Stimulated activated naive B cell treated with anti-CD40 and anti-IgM and Interleukin-4, amounts not matched to agents 10 μg/mL and 1 μg/mL and 100 μg/mL, for 72 hours (primary cell): Measurements from ENCODE around the gene CBY1.
"Not testable (repeated sequence)": the region's sequence is repeated elsewhere in the genome, so short reads cannot be mapped to it uniquely, and the experiment has no call there.

Experiments used
- ATAC-seq, 2 donors: fragments of 150-1000 bp; cut with Tn5 transposase; replicated peaks; 2 replicates each; pipeline ENCODE4 v1.10.0; 2021; ENCODE audit warnings: moderate library complexity in 1 of 2
- DNase-seq: peaks from one replicate; pipeline ENCODE4 v3.0.0; 2021
- H3K27ac Mint-ChIP-seq: one replicate; pipeline ENCODE4 v1.8.0; 2022; ENCODE audit warnings: mild to moderate bottlenecking, mixed read lengths
- H3K27me3 Mint-ChIP-seq, 2 donors: one replicate each; pipeline ENCODE4 v1.8.0; 2022; ENCODE audit warnings: mixed read lengths in 2 of 2
- H3K36me3 Mint-ChIP-seq, 2 donors: one replicate each; pipeline ENCODE4 v1.8.0; 2022; ENCODE audit warnings: mixed read lengths in 2 of 2, mild to moderate bottlenecking in 1 of 2
- H3K4me1 Mint-ChIP-seq, 2 donors: one replicate each; pipeline ENCODE4 v1.8.0; 2022; ENCODE audit warnings: mixed read lengths in 2 of 2, mild to moderate bottlenecking in 1 of 2
- H3K4me3 Mint-ChIP-seq, 2 donors: one replicate each; pipeline ENCODE4 v1.8.0; 2022; ENCODE audit warnings: mild to moderate bottlenecking in 2 of 2, mixed read lengths in 2 of 2, moderate library complexity in 1 of 2
- H3K9me3 Mint-ChIP-seq, 2 donors: one replicate each; pipeline ENCODE4 v1.8.0; 2022; ENCODE audit warnings: mixed read lengths in 2 of 2, mild to moderate bottlenecking in 1 of 2

Gene CBY1

DNA sequence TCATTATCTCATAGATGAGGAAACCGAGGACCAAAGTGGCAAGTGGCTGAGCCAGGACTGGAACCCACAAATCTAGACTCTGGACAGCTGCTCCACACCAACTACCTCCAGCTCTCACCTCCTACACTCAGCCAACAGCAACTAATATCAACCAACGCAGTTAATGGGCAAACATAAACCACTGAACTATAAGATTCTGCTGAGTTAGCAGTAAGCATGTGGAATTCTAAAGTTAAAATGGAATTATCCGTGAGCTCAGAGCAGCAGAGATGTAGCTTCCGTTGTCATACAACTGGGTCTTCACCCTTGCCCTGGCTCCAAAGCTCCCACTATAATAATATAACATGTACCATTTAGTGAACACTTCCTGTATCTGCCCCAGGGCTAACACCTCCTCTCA is 27.3 kb upstream of the CBY1 start:
- Mint-ChIP-seq H3K4me1 (no peaks in the 10 kb centered on the region), H3K27ac (no peak overlapping the region), H3K27me3 (no peaks in the 10 kb centered on the region), H3K36me3 (no peaks in the 10 kb centered on the region), H3K9me3 (no peaks in the 10 kb centered on the region), H3K4me3 (no peak overlapping the region)
- no peak for DNase-seq
- no peak for ATAC-seq

DNA sequence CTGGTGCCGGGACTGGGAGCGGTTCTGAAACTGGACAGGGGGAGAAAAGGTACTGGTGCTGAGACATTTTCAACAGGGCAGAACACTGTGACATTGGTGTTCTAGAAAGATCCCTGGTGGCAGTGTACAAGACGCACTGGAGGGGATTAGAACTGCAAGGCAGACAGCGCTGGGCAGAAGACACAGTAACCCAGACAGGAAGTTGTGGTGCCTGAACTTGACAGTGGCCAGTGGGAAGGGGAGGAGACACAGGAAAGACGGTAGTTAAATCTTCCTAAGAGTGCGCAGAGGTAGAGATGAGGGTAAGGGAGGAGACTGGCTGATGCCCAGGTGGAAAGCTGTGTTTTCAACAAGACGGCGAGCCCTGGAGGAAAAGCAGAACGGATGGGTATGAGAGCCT is 24.7 kb upstream of the CBY1 start:
- no peak for DNase-seq
- Mint-ChIP-seq H3K27ac (no peak overlapping the region), H3K27me3 (no peaks in the 10 kb centered on the region), H3K9me3 (no peaks in the 10 kb centered on the region), H3K4me3 (no peak overlapping the region), H3K4me1 (no peaks in the 10 kb centered on the region), H3K36me3 (no peaks in the 10 kb centered on the region)
- ATAC-seq: no peak

DNA sequence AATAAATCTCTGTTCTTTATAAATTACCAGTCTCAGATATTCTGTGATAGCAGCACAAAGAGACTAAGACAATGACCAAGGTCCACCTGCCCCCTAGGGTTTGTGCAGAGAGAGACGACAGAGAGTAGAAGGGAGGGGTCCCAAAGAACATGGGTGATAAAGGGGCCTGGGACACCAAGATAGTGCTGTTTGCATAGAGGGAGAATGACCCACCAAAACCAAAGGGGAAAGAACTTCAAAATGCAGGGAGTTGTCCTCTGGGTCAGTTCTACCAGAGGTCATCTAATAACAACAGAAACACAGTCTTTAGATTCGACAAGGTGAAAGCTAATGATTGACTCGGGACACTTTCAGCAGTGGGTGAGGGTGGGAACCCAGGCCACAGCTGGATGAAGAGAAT is 23.9 kb upstream of the CBY1 start:
- no peak overlapping the region for H3K27ac Mint-ChIP-seq
- H3K9me3 Mint-ChIP-seq: no peaks in the 10 kb centered on the region
- no peaks in the 10 kb centered on the region for H3K27me3 Mint-ChIP-seq
- ATAC-seq (no peak), DNase-seq (no peak)
- H3K36me3 Mint-ChIP-seq: no peaks in the 10 kb centered on the region
- H3K4me3 Mint-ChIP-seq: no peak overlapping the region
- no peaks in the 10 kb centered on the region for H3K4me1 Mint-ChIP-seq

DNA sequence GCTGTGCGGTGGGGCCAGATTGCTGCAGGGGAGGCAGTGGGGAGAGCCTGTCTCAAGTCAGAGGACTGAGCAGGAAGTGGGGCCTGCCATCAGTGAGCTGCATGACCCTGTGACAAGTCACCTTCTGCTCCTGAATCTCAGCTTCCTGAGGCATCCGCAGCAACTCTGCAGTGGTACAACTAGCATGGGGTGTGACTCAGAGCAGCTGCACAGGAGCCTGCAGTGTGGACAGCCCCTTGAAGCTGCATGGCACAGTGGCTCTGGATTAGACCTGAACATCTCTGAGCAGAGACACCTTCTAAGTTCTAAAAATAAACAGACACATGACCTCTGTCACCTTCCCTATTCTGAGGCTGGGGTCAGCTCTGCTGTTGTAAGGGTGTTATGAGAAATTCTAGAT is 18.2 kb upstream of the CBY1 start:
- no peak for ATAC-seq
- H3K4me1 Mint-ChIP-seq: no peaks in the 10 kb centered on the region
- DNase-seq: no peak
- H3K36me3 Mint-ChIP-seq: no peaks in the 10 kb centered on the region
- no peak overlapping the region for H3K4me3 Mint-ChIP-seq
- H3K27ac Mint-ChIP-seq: no peak overlapping the region
- peaks cover 6 to 8% of the 10 kb centered on the region in 2 donors for H3K27me3 Mint-ChIP-seq
- no peaks in the 10 kb centered on the region for H3K9me3 Mint-ChIP-seq

DNA sequence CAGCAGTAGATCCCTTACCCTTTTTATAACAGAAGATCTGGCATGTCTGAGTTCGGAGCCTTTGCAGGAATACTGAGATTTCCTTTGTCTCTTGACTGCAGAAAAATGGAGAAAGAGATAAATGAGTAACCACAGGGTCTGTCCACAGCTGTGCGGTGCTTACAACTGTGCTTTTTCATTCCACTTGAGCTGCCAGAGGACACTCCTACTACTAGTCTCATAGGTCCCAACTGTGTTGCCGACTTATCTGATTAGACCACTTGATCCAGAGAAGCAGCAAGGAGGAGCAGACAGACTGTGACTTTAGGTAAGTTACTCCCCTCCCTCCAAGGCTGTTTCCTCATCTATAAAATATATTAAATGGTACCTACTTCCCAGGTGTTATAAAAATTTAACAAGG is 17.7 kb upstream of the CBY1 start:
- H3K4me3 Mint-ChIP-seq: no peak overlapping the region
- ATAC-seq (no peak), DNase-seq (no peak)
- no peaks in the 10 kb centered on the region for H3K9me3 Mint-ChIP-seq
- H3K27ac Mint-ChIP-seq: no peak overlapping the region
- peaks cover 6 to 8% of the 10 kb centered on the region in 2 donors for H3K27me3 Mint-ChIP-seq
- H3K36me3 Mint-ChIP-seq: no peaks in the 10 kb centered on the region
- H3K4me1 Mint-ChIP-seq: no peaks in the 10 kb centered on the region

DNA sequence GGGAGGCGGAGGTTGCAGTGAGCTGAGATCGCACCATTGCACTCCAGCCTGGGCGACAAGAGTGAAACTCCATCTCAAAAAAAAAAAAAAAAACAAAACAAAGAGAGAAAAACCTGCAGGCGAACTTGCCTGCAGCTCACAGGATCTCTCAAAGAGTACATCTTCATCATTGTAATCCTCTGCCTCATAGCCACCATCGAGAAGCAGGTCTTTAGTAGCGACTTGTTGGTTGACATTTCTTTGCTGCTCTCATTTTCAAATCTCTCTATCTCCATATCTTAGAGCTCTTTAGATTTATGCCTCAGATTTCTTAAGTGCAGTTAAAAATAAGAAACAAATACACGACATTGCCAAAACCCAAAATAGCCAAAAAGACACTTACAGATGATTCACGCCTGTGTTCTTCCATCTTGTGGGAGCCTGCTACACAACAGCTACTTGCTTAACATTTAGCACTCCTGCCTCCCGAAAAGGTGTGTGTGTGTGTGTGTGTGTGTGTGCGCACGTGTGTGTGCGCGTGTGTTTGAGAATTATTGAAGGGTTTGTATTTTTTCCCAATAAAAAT is 14.9 kb upstream of the CBY1 start:
- Mint-ChIP-seq H3K4me3 (no peak overlapping the region), H3K27me3 (peaks cover 6 to 8% of the 10 kb centered on the region in 2 donors), H3K27ac (no peak overlapping the region), H3K9me3 (no peaks in the 10 kb centered on the region), H3K36me3 (no peaks in the 10 kb centered on the region), H3K4me1 (no peaks in the 10 kb centered on the region)
- DNase-seq (no peak), ATAC-seq (no peak)

DNA sequence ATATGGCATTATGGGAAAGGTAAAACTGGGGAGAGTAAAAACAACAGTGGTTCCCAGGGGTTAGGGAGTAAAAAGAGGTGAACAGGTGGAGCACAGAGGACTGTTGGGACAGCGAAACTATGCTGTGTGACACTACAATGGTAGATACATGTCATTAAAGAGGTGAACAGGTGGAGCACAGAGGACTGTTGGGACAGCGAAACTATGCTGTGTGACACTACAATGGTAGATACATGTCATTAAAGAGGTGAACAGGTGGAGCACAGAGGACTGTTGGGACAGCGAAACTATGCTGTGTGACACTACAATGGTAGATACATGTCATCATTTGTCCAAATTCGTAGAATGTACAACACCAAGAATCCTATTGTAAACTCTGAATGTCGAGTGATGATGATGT is 12.2 kb upstream of the CBY1 start:
- ATAC-seq: peak in 1 of 2 donors; percentile 52
- H3K27ac Mint-ChIP-seq, DNase-seq, H3K9me3 Mint-ChIP-seq, H3K36me3 Mint-ChIP-seq, H3K4me1 Mint-ChIP-seq, H3K4me3 Mint-ChIP-seq: not testable (repeated sequence)
- peaks cover 6 to 11% of the 10 kb centered on the region in 2 donors for H3K27me3 Mint-ChIP-seq

DNA sequence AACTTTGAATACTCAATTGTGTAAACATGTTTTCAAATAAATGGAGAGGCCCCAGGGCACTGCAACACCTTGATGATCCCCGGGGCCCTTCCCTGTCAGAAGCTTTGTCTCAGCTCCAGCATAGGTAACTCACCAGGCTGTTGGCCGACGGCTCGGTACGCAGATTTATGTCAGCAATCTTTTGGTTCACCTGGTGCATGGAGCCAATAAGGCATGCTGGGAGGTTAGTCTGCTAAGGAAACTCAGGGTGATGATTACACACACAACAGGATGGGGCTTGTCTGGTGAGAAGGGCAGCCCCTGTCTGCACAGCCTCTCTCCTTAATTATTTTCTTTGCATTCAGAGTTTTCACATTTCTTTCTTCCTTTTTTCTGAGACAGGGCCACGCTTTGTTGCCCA is 11.0 kb upstream of the CBY1 start:
- peaks cover 6 to 11% of the 10 kb centered on the region in 2 donors for H3K27me3 Mint-ChIP-seq

DNA sequence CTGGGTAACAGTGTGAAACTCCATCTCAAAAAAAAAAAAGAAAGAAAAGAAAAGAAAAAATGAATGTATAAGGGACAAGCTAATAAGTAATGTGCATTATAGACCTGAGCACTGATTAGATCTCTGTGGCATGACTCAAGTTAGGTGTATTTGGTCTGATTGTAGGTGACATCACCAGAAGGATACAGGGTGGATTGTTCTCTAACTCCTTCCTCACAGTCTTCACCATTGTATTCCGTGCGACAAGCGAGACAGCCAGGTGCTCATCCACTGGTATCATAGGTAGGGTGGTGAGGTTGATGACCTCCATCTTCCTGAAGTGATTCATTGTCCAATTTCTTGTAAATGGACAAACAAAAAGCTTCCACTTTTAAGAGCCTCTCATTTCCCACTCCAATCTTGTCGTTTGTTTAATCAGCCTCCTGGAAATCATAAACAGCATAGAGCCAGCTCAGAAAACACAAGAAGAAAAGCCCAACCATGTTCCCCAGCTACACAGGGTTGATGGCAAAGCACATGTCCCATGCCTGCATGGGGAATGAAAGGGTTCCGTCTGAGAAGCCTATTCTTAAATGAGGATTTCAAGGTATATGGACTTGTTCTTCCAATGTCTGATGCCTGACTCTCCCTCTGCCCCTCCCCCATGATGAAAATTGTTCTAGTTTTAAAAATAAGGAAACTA is 6.5 kb upstream of the CBY1 start:
- H3K9me3 Mint-ChIP-seq: no peaks in the 10 kb centered on the region
- peaks cover 0 to 4% of the 10 kb centered on the region in 2 donors for H3K27me3 Mint-ChIP-seq
- ATAC-seq (no peak), DNase-seq (no peak)
- no peaks in the 10 kb centered on the region for H3K36me3 Mint-ChIP-seq
- H3K27ac Mint-ChIP-seq: no peak overlapping the region
- no peaks in the 10 kb centered on the region for H3K4me1 Mint-ChIP-seq
- no peak overlapping the region for H3K4me3 Mint-ChIP-seq

More for the DNA sequence above, 11.0 kb upstream of the CBY1 start:
- H3K27ac Mint-ChIP-seq: no peak overlapping the region
- H3K4me1 Mint-ChIP-seq: no peaks in the 10 kb centered on the region
- no peaks in the 10 kb centered on the region for H3K9me3 Mint-ChIP-seq
- ATAC-seq (no peak), DNase-seq (no peak)
- H3K36me3 Mint-ChIP-seq: no peaks in the 10 kb centered on the region
- no peak overlapping the region for H3K4me3 Mint-ChIP-seq

DNA sequence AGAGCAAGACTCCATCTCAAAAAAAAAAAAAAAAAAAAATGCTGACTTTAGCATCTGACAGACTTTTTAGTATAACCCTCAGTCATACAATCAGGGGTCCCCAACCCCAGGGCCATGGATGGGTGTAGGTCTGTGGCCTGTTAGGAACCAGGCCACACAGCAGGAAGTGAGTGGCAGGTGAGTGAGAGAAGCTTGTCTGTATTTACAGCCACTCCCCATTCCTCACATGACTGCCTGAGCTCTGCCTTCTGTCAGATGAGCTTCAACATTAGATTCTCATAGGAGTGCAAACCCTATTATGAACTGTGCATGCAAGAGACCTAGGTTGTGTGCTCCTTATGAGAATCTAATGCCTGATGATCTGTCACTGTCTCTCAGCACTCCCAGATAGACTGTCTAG is 3.6 kb upstream of the CBY1 start:
- H3K27me3 Mint-ChIP-seq: peaks cover 0 to 3% of the 10 kb centered on the region in 2 donors
- no peak overlapping the region for H3K4me3 Mint-ChIP-seq
- H3K27ac Mint-ChIP-seq: no peak overlapping the region
- DNase-seq (no peak), ATAC-seq (no peak)
- H3K9me3 Mint-ChIP-seq: no peaks in the 10 kb centered on the region
- H3K4me1 Mint-ChIP-seq: peaks cover 5 to 16% of the 10 kb centered on the region in 2 donors
- no peaks in the 10 kb centered on the region for H3K36me3 Mint-ChIP-seq

DNA sequence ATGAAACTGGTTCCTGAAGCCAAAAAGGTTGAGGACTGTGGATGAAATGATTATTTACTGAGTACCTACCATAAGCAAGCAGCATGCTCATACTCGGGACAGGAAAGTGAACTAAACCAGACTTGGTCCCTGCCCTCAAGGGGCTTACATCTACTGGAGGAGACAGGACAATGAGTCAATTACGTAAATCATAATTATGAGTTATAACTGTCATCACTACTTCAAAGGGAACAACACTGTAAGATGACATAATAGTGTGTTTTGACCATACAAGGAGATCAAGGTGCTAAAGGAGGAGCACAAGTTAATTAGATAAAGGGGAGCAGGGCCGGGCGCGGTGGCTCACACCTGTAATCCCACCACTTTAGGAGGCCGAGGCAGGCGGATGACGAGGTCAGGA is 2.7 kb upstream of the CBY1 start:
- DNase-seq (no peak), ATAC-seq (no peak)
- H3K4me3 Mint-ChIP-seq: no peak overlapping the region
- no peaks in the 10 kb centered on the region for H3K36me3 Mint-ChIP-seq
- H3K4me1 Mint-ChIP-seq: peaks cover 5 to 20% of the 10 kb centered on the region in 2 donors
- H3K27me3 Mint-ChIP-seq: no peaks in the 10 kb centered on the region
- H3K27ac Mint-ChIP-seq: peak overlapping the region; percentile 9
- H3K9me3 Mint-ChIP-seq: no peaks in the 10 kb centered on the region

DNA sequence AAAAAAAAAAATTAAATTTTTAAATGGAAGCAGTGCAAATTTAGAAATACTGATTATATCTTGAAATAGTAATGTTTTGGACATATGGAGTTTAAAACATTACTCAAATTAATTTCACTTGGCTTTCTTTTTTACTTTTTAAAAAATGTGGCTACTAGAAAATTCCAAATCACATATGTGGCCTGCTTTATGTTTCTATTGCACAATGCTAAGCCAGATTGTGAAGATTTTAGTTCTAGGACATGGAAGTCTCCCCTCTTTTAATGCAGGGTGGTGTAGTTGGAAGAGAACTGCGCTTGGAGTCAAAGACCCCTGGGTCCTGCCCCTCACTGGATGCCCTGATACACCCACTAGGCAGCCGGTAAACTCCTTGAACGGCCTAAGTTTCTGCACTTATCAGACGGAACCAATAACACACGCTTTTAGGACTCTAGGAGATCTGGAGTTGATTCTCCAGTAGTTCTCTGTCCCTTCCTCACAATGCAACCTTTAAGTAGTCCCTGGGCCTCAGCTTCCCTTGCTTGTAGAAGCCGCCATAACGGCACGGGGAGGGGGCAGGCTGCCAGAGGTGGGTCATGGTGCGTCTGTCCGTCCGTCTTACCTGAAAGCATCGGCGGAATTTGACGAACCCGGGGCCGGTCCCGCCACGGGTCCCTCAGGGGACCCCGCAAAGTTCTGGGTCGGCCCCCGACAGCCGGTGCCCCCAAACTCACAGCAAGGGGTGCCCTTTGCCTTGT is 751 bp upstream of the CBY1 start:
- H3K4me1 Mint-ChIP-seq: peaks cover 5 to 20% of the 10 kb centered on the region in 2 donors
- DNase-seq: peak; percentile 4

DNA sequence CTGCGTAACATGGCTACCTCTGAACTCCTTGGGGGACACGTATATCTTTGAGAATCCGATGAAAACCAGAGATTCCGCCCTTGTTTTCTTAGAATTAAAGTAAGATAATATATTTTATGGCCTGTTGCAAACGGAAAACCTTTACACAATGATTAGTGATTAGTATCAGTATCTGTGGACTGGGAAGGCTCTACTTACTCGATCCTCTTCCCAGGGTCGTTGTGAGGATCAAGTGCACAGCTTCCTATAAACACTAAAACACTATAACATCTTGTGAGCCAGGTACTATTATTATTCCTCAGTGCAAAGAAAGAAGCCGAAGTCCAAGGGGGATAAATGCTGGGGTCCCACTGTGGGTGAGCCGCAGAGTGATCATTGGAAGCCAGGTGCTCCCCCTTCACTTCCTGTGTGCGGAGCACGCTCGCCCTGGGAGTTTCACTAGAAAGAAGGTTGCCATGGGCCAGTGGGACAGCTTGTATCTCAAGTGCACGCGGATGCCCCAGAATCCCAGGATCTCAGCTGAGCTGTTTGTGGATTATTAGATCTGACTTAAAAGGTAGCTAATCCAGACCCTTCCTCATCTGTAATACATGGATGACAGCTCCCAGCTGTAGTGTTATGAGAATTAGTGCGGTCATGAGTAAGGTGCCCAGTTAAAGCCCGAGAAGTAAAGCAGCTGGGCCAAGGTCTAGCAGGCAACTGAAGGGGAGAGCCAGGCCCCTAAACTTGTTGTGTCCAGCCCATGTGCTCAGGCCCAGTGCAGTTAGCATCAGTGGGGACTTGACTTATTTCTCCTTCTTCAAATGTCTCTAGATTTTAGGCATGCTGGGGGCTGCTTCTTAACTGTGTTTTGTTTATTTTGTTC is 839 bp downstream of the CBY1 start:
- Mint-ChIP-seq H3K9me3 (no peaks in the 10 kb centered on the region), H3K27ac (peak overlapping the region; percentile 100), H3K4me3 (peak overlapping the region; percentile 96), H3K4me1 (peaks cover 5 to 20% of the 10 kb centered on the region in 2 donors), H3K36me3 (no peaks in the 10 kb centered on the region), H3K27me3 (no peaks in the 10 kb centered on the region)
- ATAC-seq: peak; percentile 45 to 54
- peak; percentile 18 for DNase-seq

More for the DNA sequence above, 751 bp upstream of the CBY1 start:
- peak overlapping the region; percentile 100 for H3K27ac Mint-ChIP-seq
- no peaks in the 10 kb centered on the region for H3K27me3 Mint-ChIP-seq
- H3K4me3 Mint-ChIP-seq: peak overlapping the region; percentile 96
- ATAC-seq: no peak
- H3K36me3 Mint-ChIP-seq: no peaks in the 10 kb centered on the region
- no peaks in the 10 kb centered on the region for H3K9me3 Mint-ChIP-seq

DNA sequence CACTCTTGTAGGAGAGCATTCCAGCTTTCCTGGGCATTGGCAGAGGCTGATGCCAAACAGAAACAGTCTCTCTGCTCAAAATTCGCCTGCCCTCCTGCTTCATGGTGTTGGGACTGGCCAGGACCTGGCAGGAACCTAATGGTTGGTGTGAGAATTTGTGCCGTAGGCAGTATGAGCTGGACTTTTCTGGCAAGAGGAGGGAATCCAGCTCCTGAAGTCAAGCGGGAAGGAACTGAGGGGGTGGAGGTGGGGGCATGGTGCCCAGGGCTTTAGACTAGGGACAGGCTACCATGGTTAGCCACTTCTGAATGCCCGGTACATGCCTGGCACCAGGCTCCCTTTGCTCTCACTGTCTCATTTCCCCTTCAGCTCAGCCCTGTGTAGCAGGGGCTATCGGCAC is 18.4 kb downstream of the CBY1 start:
- peaks cover 21 to 26% of the 10 kb centered on the region in 2 donors for H3K36me3 Mint-ChIP-seq
- H3K9me3 Mint-ChIP-seq: no peaks in the 10 kb centered on the region
- ATAC-seq: no peak
- peaks cover 0 to 4% of the 10 kb centered on the region in 2 donors for H3K4me1 Mint-ChIP-seq
- no peak overlapping the region for H3K27ac Mint-ChIP-seq
- H3K27me3 Mint-ChIP-seq: no peaks in the 10 kb centered on the region
- DNase-seq: no peak
- H3K4me3 Mint-ChIP-seq: no peak overlapping the region
